Keratinocyte (primary cell): ENCODE data around the gene HDAC9. TPM values are rescaled to one million over a fixed set of nuclear protein-coding genes. Genes with fewer than 3 reads are reported as not detected.

Experiments used
- DNase-seq: peaks from one replicate; pipeline ENCODE4 v3.0.0-alpha.2; 2011; ENCODE audit warnings: low read depth, missing footprints, low spot score
- FAIRE-seq: peaks from 2 replicates; lab custom pipeline; 2011; peaks lifted over from hg19 to GRCh38; lab: Jason Lieb, UNC
- H2AFZ ChIP-seq: 2 replicates; pipeline ENCODE4 v1.6.0; 2012; ENCODE audit warnings: low read length, control low read depth, inconsistent platforms; ENCODE audit not compliant: control insufficient read depth
- H3K27ac ChIP-seq: 2 replicates; pipeline ENCODE4 v1.5.1; 2011; ENCODE audit warnings: low read length; ENCODE audit not compliant: control insufficient read depth, insufficient read depth
- H3K27me3 ChIP-seq: 3 replicates; pipeline ENCODE4 v1.6.0; 2011; ENCODE audit warnings: low read length; ENCODE audit not compliant: control insufficient read depth, insufficient read depth; ENCODE audit errors: extremely low read depth
- H3K36me3 ChIP-seq, 2 experiments: 2 replicates in 1 of 2; 3 replicates in 1 of 2; pipeline ENCODE4 v1.5.1; 2011; ENCODE audit warnings: low read length in 2 of 2, mild to moderate bottlenecking in 1 of 2; ENCODE audit not compliant: control insufficient read depth in 2 of 2, insufficient read depth in 2 of 2; ENCODE audit errors: extremely low read depth in 1 of 2
- H3K4me1 ChIP-seq: 3 replicates; pipeline ENCODE4 v1.5.1; 2011; ENCODE audit warnings: low read length; ENCODE audit not compliant: control insufficient read depth, insufficient read depth; ENCODE audit errors: extremely low read depth
- H3K4me2 ChIP-seq: 3 replicates; pipeline ENCODE4 v1.6.0; 2011; ENCODE audit warnings: low read depth, low read length; ENCODE audit not compliant: control insufficient read depth, insufficient read depth; ENCODE audit errors: extremely low read depth
- H3K4me3 ChIP-seq, 3 experiments: fragments of 200-600 bp in 1 of 3; sonication (generic) in 1 of 3; 2 replicates in 2 of 3; 3 replicates in 1 of 3; pipeline ENCODE4 v1.5.1; 2011 to 2016; ENCODE audit warnings: low read length in 3 of 3, mild to moderate bottlenecking in 3 of 3, control low read depth in 2 of 3, inconsistent platforms in 1 of 3, low read depth in 1 of 3, mixed read lengths in 1 of 3, mixed run types in 1 of 3, moderate library complexity in 1 of 3; ENCODE audit not compliant: control insufficient read depth in 2 of 3, insufficient read depth in 2 of 3; ENCODE audit errors: extremely low read depth in 1 of 3
- H3K79me2 ChIP-seq: 2 replicates; pipeline ENCODE4 v1.6.0; 2012; ENCODE audit warnings: low read length; ENCODE audit not compliant: control insufficient read depth, insufficient read depth
- H3K9ac ChIP-seq: 3 replicates; pipeline ENCODE4 v1.6.0; 2011; ENCODE audit warnings: low read length; ENCODE audit not compliant: control insufficient read depth, insufficient read depth; ENCODE audit errors: extremely low read depth
- H3K9me1 ChIP-seq: 3 replicates; pipeline ENCODE4 v1.6.0; 2011; ENCODE audit warnings: low read length; ENCODE audit not compliant: control insufficient read depth, insufficient read depth; ENCODE audit errors: extremely low read depth
- H3K9me3 ChIP-seq: 2 replicates; pipeline ENCODE4 v1.5.1; 2012; ENCODE audit warnings: low read depth, low read length; ENCODE audit not compliant: control insufficient read depth
- H4K20me1 ChIP-seq: 3 replicates; pipeline ENCODE4 v1.6.0; 2011; ENCODE audit warnings: low read length; ENCODE audit not compliant: control insufficient read depth, insufficient read depth; ENCODE audit errors: extremely low read depth
- EZH2 ChIP-seq: IDR thresholded peaks from one replicate; pipeline ENCODE4 v1.6.1; 2012; ENCODE audit warnings: inconsistent platforms, mild to moderate bottlenecking, low read length, moderate library complexity
- dilution Hi-C: fragments of 300-500 bp; cut with MboI; formaldehyde crosslinking; loops from one replicate; pipeline ENCODE4 v1.7.0; 2020; ENCODE audit warnings: low sequenced_read_pairs; ENCODE audit not compliant: extremely low pct_ligation_motif_present
- polyA plus RNA-seq, 5 experiments: library from polyadenylated mRNA; depleted of rRNA in 3 of 5; stranded (reverse) in 3 of 5; stranded (forward) in 1 of 5; unstranded in 1 of 5; fragments of >200 nt; gene quantifications; 1 replicate in 1 of 5; 2 replicates in 3 of 5; 3 replicates in 1 of 5; pipeline versions ENCODE4 v1.2.1 to v1.2.3, GENCODE V29; 2011 to 2012; ENCODE audit warnings: missing spikeins in 2 of 5, low read depth in 1 of 5, low replicate concordance in 1 of 5
- TF ChIP-seq, protein P1 (sequence below), 3 experiments: IDR thresholded peaks in 1 of 3; conservative IDR thresholded peaks in 1 of 3; optimal IDR thresholded peaks in 1 of 3; 2 replicates in 2 of 3; 3 replicates in 1 of 3; pipeline versions ENCODE3 to v1.5.1; 2011; ENCODE audit warnings: low read length in 3 of 3, mild to moderate bottlenecking in 3 of 3, moderate library complexity in 2 of 3, control low read depth in 1 of 3, inconsistent platforms in 1 of 3; ENCODE audit not compliant: insufficient read depth in 2 of 3; ENCODE audit errors: extremely low read depth in 1 of 3

The HDAC9 gene
- polyA plus RNA-seq, 1 donor (not counting 4 experiments of a cell fraction or from before 2014, with no cell fraction given), result 24.6 TPM

DNA sequence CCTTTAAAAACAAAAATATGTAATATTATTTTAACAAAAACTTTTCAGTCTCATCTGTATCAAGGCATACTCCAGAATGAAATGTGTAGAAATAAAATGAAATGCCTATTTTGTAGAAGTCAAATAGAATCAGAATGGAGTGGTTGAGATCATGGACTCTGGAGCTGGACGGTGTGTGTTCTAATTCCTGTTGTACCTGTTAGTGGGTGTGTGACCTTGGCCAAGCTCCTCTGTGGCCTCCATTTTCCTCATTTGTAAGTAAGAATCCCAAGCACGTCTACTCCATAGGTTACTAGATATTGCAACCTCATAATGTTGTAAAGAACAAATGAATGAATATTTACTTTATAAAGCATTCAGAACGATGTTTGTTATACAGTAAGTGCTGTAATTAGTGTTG is 74.9 kb downstream of the HDAC9 start:
- Histone ChIP-seq H3K9me3 (no peaks in the 10 kb centered on the region), H3K79me2 (peaks cover 3% of the 10 kb centered on the region), H3K9me1 (no peaks in the 10 kb centered on the region), H3K36me3 (peaks cover 0 to 13% of the 10 kb centered on the region in 2 experiments), H3K4me3 (no peak overlapping the region), H3K9ac (no peak overlapping the region), H3K27me3 (no peaks in the 10 kb centered on the region), H4K20me1 (no peaks in the 10 kb centered on the region), H3K27ac (no peak overlapping the region), H3K4me2 (no peak overlapping the region), H3K4me1 (peaks cover 7% of the 10 kb centered on the region), H2AFZ (no peak overlapping the region)
- dilution Hi-C loops, result no loop called here
- no peak for TF ChIP-seq EZH2
- TF ChIP-seq, protein P1, sequence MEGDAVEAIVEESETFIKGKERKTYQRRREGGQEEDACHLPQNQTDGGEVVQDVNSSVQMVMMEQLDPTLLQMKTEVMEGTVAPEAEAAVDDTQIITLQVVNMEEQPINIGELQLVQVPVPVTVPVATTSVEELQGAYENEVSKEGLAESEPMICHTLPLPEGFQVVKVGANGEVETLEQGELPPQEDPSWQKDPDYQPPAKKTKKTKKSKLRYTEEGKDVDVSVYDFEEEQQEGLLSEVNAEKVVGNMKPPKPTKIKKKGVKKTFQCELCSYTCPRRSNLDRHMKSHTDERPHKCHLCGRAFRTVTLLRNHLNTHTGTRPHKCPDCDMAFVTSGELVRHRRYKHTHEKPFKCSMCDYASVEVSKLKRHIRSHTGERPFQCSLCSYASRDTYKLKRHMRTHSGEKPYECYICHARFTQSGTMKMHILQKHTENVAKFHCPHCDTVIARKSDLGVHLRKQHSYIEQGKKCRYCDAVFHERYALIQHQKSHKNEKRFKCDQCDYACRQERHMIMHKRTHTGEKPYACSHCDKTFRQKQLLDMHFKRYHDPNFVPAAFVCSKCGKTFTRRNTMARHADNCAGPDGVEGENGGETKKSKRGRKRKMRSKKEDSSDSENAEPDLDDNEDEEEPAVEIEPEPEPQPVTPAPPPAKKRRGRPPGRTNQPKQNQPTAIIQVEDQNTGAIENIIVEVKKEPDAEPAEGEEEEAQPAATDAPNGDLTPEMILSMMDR (optimal IDR thresholded peaks at IDR 0.05 in 1 of 3, IDR thresholded peaks at IDR 0.05 in 1 of 3, conservative IDR thresholded peaks at IDR 0.05 in 1 of 3; ENCODE audit: extremely low read depth in 1 of 3, insufficient read depth in 2 of 3, low read length in 3 of 3), result no peak
- no peak for FAIRE-seq
- DNase-seq, result no peak

DNA sequence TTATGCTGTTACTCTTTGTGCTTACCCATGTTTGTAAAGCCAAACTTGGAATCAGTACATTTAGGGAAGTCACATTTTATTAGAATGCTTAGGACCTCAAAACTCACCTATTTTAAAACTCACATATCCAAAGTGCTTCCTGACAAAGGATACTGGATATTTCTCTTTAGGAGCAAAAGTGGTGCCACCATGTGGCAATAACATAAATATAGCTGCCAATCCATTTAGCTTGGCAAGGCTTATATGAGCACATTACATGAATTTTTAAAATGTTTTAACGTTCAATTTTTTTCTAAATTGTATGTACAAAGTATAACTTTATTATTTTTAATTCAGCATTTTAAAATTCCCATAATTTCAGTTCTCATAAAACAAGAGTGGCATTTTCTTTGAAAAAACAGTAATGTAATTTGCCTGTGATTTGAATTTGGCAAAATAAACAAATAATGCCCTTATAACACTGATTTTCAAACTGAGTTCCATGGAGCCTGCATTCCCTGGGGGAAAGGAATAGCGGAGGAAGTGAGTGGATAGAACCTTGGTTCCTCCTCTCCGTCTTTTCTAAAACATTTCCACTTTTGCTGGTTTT is 75.4 kb downstream of the HDAC9 start:
- Histone ChIP-seq H3K9me3 (no peaks in the 10 kb centered on the region), H4K20me1 (no peaks in the 10 kb centered on the region), H3K4me2 (no peak overlapping the region), H2AFZ (no peak overlapping the region), H3K27ac (no peak overlapping the region), H3K36me3 (peaks cover 0 to 13% of the 10 kb centered on the region in 2 experiments), H3K79me2 (peaks cover 3% of the 10 kb centered on the region), H3K4me3 (no peak overlapping the region), H3K27me3 (no peaks in the 10 kb centered on the region), H3K9ac (no peak overlapping the region), H3K4me1 (peaks cover 7% of the 10 kb centered on the region), H3K9me1 (no peaks in the 10 kb centered on the region)
- no peak for TF ChIP-seq EZH2
- TF ChIP-seq, protein P1 (optimal IDR thresholded peaks at IDR 0.05 in 1 of 3, IDR thresholded peaks at IDR 0.05 in 1 of 3, conservative IDR thresholded peaks at IDR 0.05 in 1 of 3; ENCODE audit: extremely low read depth in 1 of 3, insufficient read depth in 2 of 3, low read length in 3 of 3), result peak in 1 of 3 experiments; percentile 37
- FAIRE-seq (peak; percentile 75), DNase-seq (no peak)
- dilution Hi-C loops, result no loop called here
